DND-41 (cell line): ENCODE results near the gene SMIM1.

Source experiments
- ATAC-seq: fragments of 200-7000 bp; cut with Tn5 transposase; 3 replicates; pipeline ENCODE4 v1.9.1; 2021; ENCODE audit warnings: low read depth; ENCODE audit not compliant: insufficient read depth
- DNase-seq: peaks from one replicate; pipeline ENCODE4 v3.0.0-alpha.2; 2020
- H2AFZ ChIP-seq: 2 replicates; pipeline ENCODE4 v1.6.0; 2012; ENCODE audit warnings: low read depth, low read length
- H3K27ac ChIP-seq: 2 replicates; pipeline ENCODE4 v1.5.1; 2012; ENCODE audit warnings: low read length, inconsistent platforms
- H3K27me3 ChIP-seq: fragments of 200-600 bp; sonication (generic); 2 replicates; pipeline ENCODE4 v1.6.0; 2012; ENCODE audit warnings: low read length, mild to moderate bottlenecking, inconsistent platforms; ENCODE audit not compliant: insufficient read depth, poor library complexity
- H3K36me3 ChIP-seq: 2 replicates; pipeline ENCODE4 v1.5.1; 2012; ENCODE audit warnings: low read length, inconsistent platforms; ENCODE audit not compliant: insufficient read depth
- H3K4me1 ChIP-seq: 2 replicates; pipeline ENCODE4 v1.5.1; 2012; ENCODE audit warnings: mild to moderate bottlenecking, low read length; ENCODE audit not compliant: insufficient read depth
- H3K4me2 ChIP-seq: 2 replicates; pipeline ENCODE4 v1.6.0; 2012; ENCODE audit warnings: mild to moderate bottlenecking, moderate library complexity, low read length, inconsistent platforms; ENCODE audit not compliant: insufficient read depth
- H3K4me3 ChIP-seq, 2 experiments: fragments of 200-600 bp in 1 of 2; shearing (Covaris generic) in 1 of 2; 2 replicates each; pipeline ENCODE4 v1.5.1; 2012 to 2016; ENCODE audit warnings: inconsistent platforms in 2 of 2, low read length in 2 of 2, mild to moderate bottlenecking in 2 of 2, low read depth in 1 of 2, moderate library complexity in 1 of 2
- H3K79me2 ChIP-seq: 2 replicates; pipeline ENCODE4 v1.6.0; 2012; ENCODE audit warnings: low read length, inconsistent platforms; ENCODE audit not compliant: insufficient read depth
- H3K9ac ChIP-seq: 2 replicates; pipeline ENCODE4 v1.6.0; 2012; ENCODE audit warnings: low read depth, mild to moderate bottlenecking, inconsistent platforms, low read length, moderate library complexity
- H3K9me3 ChIP-seq: 2 replicates; pipeline ENCODE4 v1.5.1; 2012; ENCODE audit warnings: low read length, moderate library complexity, mild to moderate bottlenecking, inconsistent platforms; ENCODE audit not compliant: insufficient read depth, severe bottlenecking
- H4K20me1 ChIP-seq: 2 replicates; pipeline ENCODE4 v1.6.0; 2012; ENCODE audit warnings: low read length; ENCODE audit not compliant: insufficient read depth
- EZH2 ChIP-seq: IDR thresholded peaks from 3 replicates; pipeline ENCODE4 v1.6.1; 2012; ENCODE audit warnings: borderline replicate concordance, low read depth, mild to moderate bottlenecking, moderate library complexity, low read length, inconsistent platforms; ENCODE audit not compliant: severe bottlenecking
- TF ChIP-seq, protein P1 (sequence below): IDR thresholded peaks from 2 replicates; pipeline ENCODE4 v1.5.1; 2012; ENCODE audit warnings: borderline replicate concordance, low read length, moderate library complexity, mild to moderate bottlenecking; ENCODE audit not compliant: poor library complexity, severe bottlenecking; ENCODE audit errors: extremely low read depth

The SMIM1 gene

DNA sequence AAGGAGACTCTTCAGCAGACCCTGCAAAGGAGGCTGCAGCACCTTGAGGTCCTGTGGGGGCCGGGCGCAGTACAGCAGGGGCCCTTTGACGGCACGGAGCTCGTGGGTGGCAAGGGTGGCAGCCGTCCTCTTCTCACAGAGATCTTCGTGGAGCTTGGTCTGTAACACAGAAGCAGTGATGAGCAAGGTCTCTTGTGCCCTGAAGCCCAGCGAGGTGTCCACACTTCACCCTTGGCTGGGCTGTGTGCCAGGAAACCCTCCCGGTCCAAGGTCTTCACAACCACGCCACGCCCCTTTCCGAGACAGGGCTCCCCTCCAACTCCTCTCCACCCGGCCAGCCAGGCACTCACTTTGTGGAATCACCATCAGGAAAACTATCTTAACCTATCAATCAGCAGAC is 12.5 kb downstream of the SMIM1 start:
- Histone ChIP-seq H3K9ac (no peak overlapping the region), H3K4me3 (no peak overlapping the region), H3K4me2 (no peak overlapping the region), H3K79me2 (peaks cover 24% of the 10 kb centered on the region), H3K9me3 (no peaks in the 10 kb centered on the region), H4K20me1 (peaks cover 36% of the 10 kb centered on the region), H2AFZ (no peak overlapping the region), H3K36me3 (peaks cover 90% of the 10 kb centered on the region), H3K27me3 (no peaks in the 10 kb centered on the region), H3K27ac (no peak overlapping the region), H3K4me1 (no peaks in the 10 kb centered on the region)
- TF ChIP-seq, protein P1, sequence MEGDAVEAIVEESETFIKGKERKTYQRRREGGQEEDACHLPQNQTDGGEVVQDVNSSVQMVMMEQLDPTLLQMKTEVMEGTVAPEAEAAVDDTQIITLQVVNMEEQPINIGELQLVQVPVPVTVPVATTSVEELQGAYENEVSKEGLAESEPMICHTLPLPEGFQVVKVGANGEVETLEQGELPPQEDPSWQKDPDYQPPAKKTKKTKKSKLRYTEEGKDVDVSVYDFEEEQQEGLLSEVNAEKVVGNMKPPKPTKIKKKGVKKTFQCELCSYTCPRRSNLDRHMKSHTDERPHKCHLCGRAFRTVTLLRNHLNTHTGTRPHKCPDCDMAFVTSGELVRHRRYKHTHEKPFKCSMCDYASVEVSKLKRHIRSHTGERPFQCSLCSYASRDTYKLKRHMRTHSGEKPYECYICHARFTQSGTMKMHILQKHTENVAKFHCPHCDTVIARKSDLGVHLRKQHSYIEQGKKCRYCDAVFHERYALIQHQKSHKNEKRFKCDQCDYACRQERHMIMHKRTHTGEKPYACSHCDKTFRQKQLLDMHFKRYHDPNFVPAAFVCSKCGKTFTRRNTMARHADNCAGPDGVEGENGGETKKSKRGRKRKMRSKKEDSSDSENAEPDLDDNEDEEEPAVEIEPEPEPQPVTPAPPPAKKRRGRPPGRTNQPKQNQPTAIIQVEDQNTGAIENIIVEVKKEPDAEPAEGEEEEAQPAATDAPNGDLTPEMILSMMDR = no peak
- no peak for TF ChIP-seq EZH2
- DNase-seq (no peak), ATAC-seq (no peak; the same call in 2 of the 3 replicates)

- 0 out of 3 replicates have a peak, but pooled peaks have one; percentile 40 for ATAC-seq
- Histone ChIP-seq H3K27ac (no peak overlapping the region), H3K79me2 (peaks cover 30% of the 10 kb centered on the region), H4K20me1 (peaks cover 42% of the 10 kb centered on the region), H3K9ac (no peak overlapping the region), H3K4me3 (no peak overlapping the region), H3K4me1 (no peaks in the 10 kb centered on the region), H3K4me2 (no peak overlapping the region), H3K27me3 (no peaks in the 10 kb centered on the region), H2AFZ (no peak overlapping the region), H3K36me3 (peaks cover 90% of the 10 kb centered on the region), H3K9me3 (no peaks in the 10 kb centered on the region)
- DNase-seq = no peak
- TF ChIP-seq, protein P1 = peak; percentile 49
- TF ChIP-seq EZH2 = no peak
Measured at GRCh38 chr1:3785456-3786157, 13.1 kb downstream of the SMIM1 start.

GRCh38 chr1:3786468-3787348 is 14.2 kb downstream of the SMIM1 start:
- Histone ChIP-seq H3K4me2 (no peak overlapping the region), H3K9me3 (no peaks in the 10 kb centered on the region), H3K27ac (no peak overlapping the region), H3K4me1 (no peaks in the 10 kb centered on the region), H3K36me3 (peaks cover 88% of the 10 kb centered on the region), H4K20me1 (peaks cover 49% of the 10 kb centered on the region), H3K9ac (no peak overlapping the region), H3K27me3 (no peaks in the 10 kb centered on the region), H2AFZ (no peak overlapping the region), H3K4me3 (no peak overlapping the region), H3K79me2 (peaks cover 40% of the 10 kb centered on the region)
- DNase-seq (no peak), ATAC-seq (no peak)
- TF ChIP-seq, protein P1 = no peak
- no peak for TF ChIP-seq EZH2
